Right forelimb (tissue), 1 donor: ENCODE measurements around the gene UFSP1.
"Not testable (repeated sequence)": the region's sequence is repeated elsewhere in the genome, so short reads cannot be mapped to it uniquely, and the experiment has no call there.

Experiments used
- DNase-seq: peaks from one replicate; pipeline ENCODE4 v3.0.0-alpha.2; 2018

Gene UFSP1

GRCh38 chr7:100888988-100889750 is at the start of gene UFSP1:
Gene UFSP1 (minus strand): TSS chr7:100889715. CDS start chr7:100889271, 444 bp downstream.
- no peak for DNase-seq

DNA sequence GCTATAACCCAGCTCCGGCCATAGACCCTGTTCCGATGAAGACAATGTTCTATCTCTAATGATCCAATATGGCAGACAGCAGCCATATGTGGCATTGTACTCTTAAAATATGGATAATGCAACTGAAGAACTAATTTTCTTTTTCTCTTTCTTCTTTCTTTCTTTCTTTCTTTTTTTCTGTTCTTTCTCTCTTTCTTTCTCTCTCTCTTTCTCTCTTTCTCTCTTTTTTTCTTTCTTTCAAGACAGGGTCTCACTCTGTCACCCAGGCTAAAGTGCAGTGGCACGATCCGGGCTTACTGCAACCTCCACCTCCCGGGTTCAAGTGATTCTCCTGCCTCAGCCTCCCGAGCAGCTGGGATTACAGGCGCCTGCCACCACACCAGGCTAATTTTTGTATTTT is 46.7 kb upstream of the UFSP1 start:
- not testable (repeated sequence) for DNase-seq

GRCh38 chr7:100935381-100935780 is 45.9 kb upstream of the UFSP1 start:
- DNase-seq = not testable (repeated sequence)

DNA sequence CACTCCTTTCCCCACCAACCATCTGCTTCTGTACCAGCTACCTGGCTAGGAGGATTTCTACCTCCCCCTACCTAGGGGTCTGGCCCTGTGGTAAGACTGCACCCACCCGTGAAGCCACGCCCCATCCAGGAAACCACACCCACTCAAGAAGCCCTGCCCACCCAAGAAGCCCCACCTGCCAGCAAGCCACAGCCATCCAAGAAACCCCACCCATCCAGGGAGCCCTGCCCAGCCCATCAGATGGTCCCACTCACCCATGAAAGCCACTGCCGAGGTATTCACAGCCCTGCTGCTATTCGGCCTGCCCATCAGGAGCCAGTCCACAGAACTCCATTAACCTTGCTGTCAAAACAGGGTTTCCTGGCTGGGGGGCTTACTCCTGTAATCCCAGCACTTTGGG is 44.2 kb upstream of the UFSP1 start:
- DNase-seq = no peak

DNA sequence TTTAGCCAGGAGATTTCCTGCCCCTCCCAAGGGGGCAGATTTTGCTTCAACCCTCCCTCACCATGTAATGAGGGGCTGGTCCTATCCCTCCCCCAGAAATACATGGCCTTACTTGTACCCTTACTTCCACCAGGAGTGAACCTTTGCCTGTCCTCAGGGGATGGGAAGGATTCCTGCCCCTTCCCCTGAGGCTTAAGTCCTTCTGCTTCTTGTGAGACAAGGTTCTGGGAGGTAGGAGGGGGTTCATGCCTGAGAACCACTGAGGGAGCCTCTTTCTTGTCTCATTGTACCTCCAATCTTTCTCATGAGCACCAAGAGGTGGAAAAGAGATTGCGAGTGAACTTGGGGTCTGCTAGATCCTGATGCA is 40.3 kb upstream of the UFSP1 start:
- no peak for DNase-seq

DNA sequence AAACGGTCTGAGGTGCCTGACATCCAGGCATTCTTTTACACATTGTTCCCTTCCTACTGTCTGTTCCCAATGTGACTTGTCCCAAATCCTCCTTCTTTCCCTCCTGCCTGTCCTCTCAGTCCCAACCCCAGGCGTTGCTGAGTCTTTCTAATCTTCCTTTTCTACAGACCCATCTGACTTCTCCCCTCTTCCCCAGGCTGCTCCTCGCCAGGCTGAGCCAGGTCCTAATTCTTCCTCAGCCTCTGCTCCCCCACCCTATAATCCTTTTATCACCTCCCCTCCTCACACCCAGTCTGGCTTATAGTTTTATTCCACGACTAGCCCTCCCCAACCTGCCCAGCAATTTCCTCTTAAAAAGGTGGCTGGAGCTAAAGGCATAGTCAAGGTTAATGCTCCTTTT is 34.1 kb upstream of the UFSP1 start:
- DNase-seq = not testable (repeated sequence)

DNA sequence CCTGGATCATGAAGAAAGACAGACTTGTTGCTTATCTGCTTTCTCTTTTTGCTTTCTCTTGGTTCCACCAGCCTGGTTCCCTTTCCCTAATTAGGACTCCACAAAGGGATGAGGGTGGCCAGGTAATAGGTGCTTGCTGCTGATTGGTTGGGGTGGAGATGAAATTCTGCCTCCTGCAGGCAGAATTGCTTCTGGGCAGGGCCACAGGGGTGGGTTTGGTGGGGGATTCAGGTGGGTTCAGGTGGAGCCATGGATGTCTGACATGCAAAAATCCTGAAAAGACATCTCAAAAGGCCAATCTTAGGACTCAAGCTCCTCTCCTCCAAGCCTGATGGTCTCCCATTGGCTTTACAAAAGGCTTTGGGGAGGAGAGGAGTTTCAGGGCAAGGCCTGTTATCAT is 31.5 kb upstream of the UFSP1 start:
- no peak for DNase-seq

- not testable (repeated sequence) for DNase-seq
These were observed 30.4 kb upstream of the UFSP1 start for GRCh38 chr7:100919779-100920437.

GRCh38 chr7:100919335-100919734 is 29.8 kb upstream of the UFSP1 start:
- DNase-seq = not testable (repeated sequence)

DNA sequence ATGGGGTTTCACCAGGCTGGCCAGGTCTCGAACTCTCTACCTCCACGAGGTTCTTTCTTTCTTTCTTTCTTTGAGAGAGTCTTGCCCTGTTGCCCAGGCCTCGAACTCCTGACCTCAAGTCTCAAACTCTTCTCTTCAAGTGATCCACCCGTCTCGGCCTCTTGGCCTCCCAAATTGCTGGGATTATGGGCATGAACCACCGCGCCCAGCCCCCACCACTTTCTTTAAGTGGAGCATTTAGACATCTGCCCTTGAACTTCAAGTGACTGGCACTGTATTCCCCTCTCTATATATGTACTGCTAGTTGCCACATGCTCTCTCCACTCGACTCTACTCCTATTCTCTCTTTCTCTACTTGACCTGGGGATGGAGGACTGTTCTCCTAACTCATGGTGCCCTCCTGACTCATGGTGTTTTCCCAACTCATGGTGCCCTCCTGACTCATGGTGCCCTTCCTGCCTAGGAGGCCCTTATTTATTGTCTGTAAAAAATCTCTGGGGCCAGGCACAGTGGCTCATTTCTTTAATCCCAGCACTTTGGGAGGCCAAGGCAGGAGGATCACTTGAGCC is 25.4 kb upstream of the UFSP1 start:
- no peak for DNase-seq

DNA sequence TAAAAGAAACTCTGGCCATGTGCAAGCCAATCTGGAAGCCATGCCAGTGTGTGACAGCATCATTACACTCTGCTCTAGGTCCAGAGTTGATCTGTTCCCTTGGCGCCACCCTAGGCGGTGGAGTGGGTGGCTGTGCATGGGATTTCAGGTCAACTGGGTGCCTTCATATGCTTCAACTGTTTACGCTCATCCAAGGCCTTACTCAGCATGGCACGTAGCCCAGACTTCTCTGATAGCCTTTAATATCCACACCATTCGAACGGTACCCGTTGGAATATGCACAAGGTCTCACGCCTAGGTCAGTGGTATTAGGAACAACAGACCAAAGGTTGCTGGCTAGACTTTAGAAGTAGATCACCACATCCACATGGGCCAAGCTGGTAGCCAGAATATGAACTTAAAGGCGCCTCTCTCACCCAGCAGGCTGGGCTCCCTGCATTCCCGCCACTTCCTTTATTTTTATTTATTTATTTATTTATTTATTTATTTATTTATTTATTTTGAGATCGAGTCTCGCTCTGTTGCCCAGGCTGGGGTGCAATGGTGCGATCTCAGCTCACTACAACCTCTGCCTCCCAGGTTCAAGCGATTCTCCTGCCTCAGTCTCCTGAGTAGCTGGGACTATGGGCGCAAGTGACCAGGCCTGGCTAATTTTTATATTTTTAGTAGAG is 24.8 kb upstream of the UFSP1 start:
- no peak for DNase-seq

GRCh38 chr7:100911484-100911883 is 22.0 kb upstream of the UFSP1 start:
- no peak for DNase-seq

GRCh38 chr7:100910443-100910842 is 20.9 kb upstream of the UFSP1 start:
- DNase-seq = not testable (repeated sequence)

- DNase-seq = no peak
These were observed 19.0 kb upstream of the UFSP1 start for GRCh38 chr7:100908512-100908911.

DNA sequence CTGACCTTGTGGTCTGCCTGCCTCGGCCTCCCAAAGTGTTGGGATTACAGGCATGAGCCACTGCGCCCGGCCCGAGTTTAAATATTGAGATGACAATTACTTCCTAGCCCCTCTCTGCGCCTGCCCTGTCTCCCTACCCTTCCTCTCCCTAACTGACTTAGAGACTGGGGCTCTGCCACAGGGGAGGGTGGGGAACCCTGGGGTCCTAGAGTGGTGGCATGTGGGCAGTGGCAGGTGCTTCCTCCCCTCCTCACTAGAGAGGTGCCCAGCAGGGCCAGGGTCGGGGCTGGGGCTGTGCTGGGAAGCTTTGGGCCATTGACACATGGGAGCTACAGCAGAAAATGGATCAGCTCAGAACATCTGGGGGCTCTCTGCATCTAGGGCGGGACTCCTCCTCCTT is 13.1 kb upstream of the UFSP1 start:
- DNase-seq = no peak

GRCh38 chr7:100901921-100902332 is 12.4 kb upstream of the UFSP1 start:
- no peak for DNase-seq

- DNase-seq = no peak
These were observed 11.5 kb upstream of the UFSP1 start for GRCh38 chr7:100900978-100901377.

DNA sequence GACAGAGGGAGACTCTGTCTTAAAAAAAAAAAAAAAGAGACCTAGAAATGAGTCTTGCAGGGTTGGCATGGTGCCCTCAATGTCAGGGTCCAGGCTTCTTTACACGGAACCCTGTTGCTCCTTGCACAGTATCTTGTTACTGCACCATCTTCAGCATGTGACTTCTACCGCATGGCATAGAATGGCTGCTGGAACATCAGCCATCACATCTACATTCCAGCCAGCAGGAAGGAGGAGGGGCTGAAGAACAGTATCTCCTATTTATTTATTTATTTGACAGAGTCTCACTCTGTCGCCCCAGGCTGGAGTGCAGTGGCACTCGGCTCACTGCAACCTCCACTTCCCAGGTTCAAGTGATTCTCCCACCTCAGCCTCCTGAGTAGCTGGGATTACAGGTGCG is 9.9 kb upstream of the UFSP1 start:
- DNase-seq = peak; percentile 2

- peak; percentile 3 for DNase-seq
These were observed 8.4 kb upstream of the UFSP1 start for GRCh38 chr7:100897772-100898454.

DNA sequence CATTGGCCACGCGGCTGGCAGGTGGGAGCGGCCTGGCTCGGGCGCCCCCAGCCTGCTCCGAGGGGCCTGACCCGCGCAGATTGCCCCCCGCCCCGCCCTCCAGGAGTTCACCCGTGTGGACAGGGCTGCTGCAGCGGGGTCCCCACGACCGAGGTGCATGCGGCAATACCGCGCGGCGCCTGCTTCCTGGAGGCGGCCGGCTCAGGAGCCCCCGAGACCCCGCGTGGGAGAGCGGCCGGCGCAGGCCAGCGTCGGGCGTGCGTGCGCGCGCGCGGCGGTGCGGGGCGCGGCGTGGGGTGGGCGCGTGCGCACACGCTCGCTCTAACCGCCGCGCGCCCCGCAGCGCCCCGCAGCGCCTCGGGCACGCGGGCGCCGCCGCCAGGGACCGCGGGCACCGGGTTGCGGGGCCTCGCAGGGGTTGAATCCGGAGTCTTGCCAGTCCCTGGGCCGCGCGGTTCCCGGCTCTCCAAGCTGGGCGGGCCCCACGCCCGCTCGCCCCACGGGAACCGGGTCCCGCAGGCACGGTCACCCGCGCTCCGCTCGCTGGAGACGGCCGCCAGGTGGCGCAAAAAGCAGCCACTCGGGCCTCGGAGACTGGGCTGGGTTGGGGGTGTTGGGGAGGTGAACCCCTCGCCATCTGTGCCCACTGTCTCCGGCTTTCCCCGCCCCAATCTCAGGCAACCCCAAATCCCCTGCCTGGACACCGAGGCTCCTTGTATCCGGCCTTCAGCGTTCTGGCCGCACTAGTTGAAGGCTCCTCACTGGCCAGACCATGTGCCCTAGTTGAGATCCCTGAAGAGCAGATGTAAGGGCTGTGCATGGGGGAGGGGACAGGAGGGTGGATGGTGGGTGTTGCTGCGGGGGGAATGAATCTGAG is 7.5 kb upstream of the UFSP1 start:
- peak; percentile 68 for DNase-seq

- no peak for DNase-seq
These were observed 6.6 kb upstream of the UFSP1 start for GRCh38 chr7:100895956-100896731.
